Measurements from ENCODE around the gene HSF5. TPM values are rescaled to one million over a fixed set of nuclear protein-coding genes. Genes with fewer than 3 reads are reported as not detected.

HSF5 gene
- total RNA-seq: 0.05 to 0.09 TPM in 2 of 3 replicates, not detected in the other

- H3K9me3 Mint-ChIP-seq: no peaks in the 10 kb centered on the region
- no peak within 1 kb of the TSS for H3K27ac Mint-ChIP-seq
- peaks cover 31% of the 10 kb centered on the region for H3K36me3 Mint-ChIP-seq
Observed at GRCh38 chr17:58487589-58488427, at the start of gene HSF5. HSF5 (minus strand) TSS chr17:58488408; CDS start chr17:58488274, 134 bp downstream.

GRCh38 chr17:58537266-58537665, 49.1 kb upstream of the HSF5 start:
- Mint-ChIP-seq H3K27me3 (ENCODE audit: low read depth) (peaks cover 61% of the 10 kb centered on the region), H3K36me3 (no peaks in the 10 kb centered on the region), H3K4me3 (no peak overlapping the region), H3K27ac (no peak overlapping the region), H3K9me3 (no peaks in the 10 kb centered on the region), H3K4me1 (peaks cover 4% of the 10 kb centered on the region)
- no peak for DNase-seq (ENCODE audit: low spot score in 2 of 2, unreplicated experiment in 2 of 2)
- no peak for TF ChIP-seq CTCF (IDR thresholded peaks at IDR 0.05; ENCODE audit: unreplicated experiment)

More at GRCh38 chr17:58487589-58488427, at the start of gene HSF5:
- H3K27me3 Mint-ChIP-seq (ENCODE audit: low read depth): peaks cover 2% of the 10 kb centered on the region
- no peak within 1 kb of the TSS for H3K4me3 Mint-ChIP-seq
- no peak for DNase-seq (ENCODE audit: low spot score in 2 of 2, unreplicated experiment in 2 of 2)
- H3K4me1 Mint-ChIP-seq: no peaks in the 10 kb centered on the region
- TF ChIP-seq CTCF (IDR thresholded peaks at IDR 0.05; ENCODE audit: unreplicated experiment): no peak

- Mint-ChIP-seq H3K36me3 (no peaks in the 10 kb centered on the region), H3K9me3 (no peaks in the 10 kb centered on the region), H3K4me1 (peaks cover 5% of the 10 kb centered on the region), H3K27ac (no peak overlapping the region), H3K4me3 (no peak overlapping the region), H3K27me3 (ENCODE audit: low read depth) (peaks cover 59% of the 10 kb centered on the region)
- DNase-seq (ENCODE audit: low spot score in 2 of 2, unreplicated experiment in 2 of 2): no peak
- TF ChIP-seq CTCF (IDR thresholded peaks at IDR 0.05; ENCODE audit: unreplicated experiment): no peak
Observed at GRCh38 chr17:58536542-58536941, 48.3 kb upstream of the HSF5 start.

- Mint-ChIP-seq H3K4me1 (peaks cover 5% of the 10 kb centered on the region), H3K4me3 (no peak overlapping the region), H3K27me3 (ENCODE audit: low read depth) (peaks cover 70% of the 10 kb centered on the region), H3K9me3 (no peaks in the 10 kb centered on the region), H3K36me3 (no peaks in the 10 kb centered on the region), H3K27ac (no peak overlapping the region)
- no peak for DNase-seq (ENCODE audit: low spot score in 2 of 2, unreplicated experiment in 2 of 2)
- TF ChIP-seq CTCF (IDR thresholded peaks at IDR 0.05; ENCODE audit: unreplicated experiment): no peak
Observed at GRCh38 chr17:58535431-58535830, 47.2 kb upstream of the HSF5 start.

- Mint-ChIP-seq H3K27ac (no peak overlapping the region), H3K9me3 (no peaks in the 10 kb centered on the region), H3K36me3 (no peaks in the 10 kb centered on the region), H3K4me3 (no peak overlapping the region), H3K27me3 (ENCODE audit: low read depth) (peaks cover 75% of the 10 kb centered on the region), H3K4me1 (peaks cover 5% of the 10 kb centered on the region)
- no peak for DNase-seq (ENCODE audit: low spot score in 2 of 2, unreplicated experiment in 2 of 2)
- no peak for TF ChIP-seq CTCF (IDR thresholded peaks at IDR 0.05; ENCODE audit: unreplicated experiment)
Observed at GRCh38 chr17:58534901-58535421, 46.8 kb upstream of the HSF5 start.
